ENCODE data around the gene ALDH18A1.

ALDH18A1 gene

GRCh38 chr10:95618101-95618500 lies 38.4 kb downstream of the ALDH18A1 start:
- no peak for DNase-seq (ENCODE audit: low spot score)
- ChIA-PET POLR2A (ENCODE audit: low non-redundant PET) (no interaction called here), CTCF (no interaction called here)
- no peak for TF ChIP-seq CTCF (conservative IDR thresholded peaks at IDR 0.05; ENCODE audit: low read depth)
- no peak overlapping the region for H3K27ac ChIP-seq

GRCh38 chr10:95616446-95616845 lies 40.1 kb downstream of the ALDH18A1 start:
- CTCF ChIA-PET: no interaction called here
- POLR2A ChIA-PET (ENCODE audit: low non-redundant PET): no interaction called here
- no peak for DNase-seq (ENCODE audit: low spot score)
- no peak overlapping the region for H3K27ac ChIP-seq
- TF ChIP-seq CTCF (conservative IDR thresholded peaks at IDR 0.05; ENCODE audit: low read depth): no peak

- CTCF ChIA-PET: interaction anchor here (0.8 to 1.6 kb wide), 2 partner anchors 238 to 239 kb away, joined by 3 to 5 read pairs; no protein-coding TSS in a partner anchor
- H3K27ac ChIP-seq: no peak overlapping the region
- no peak for TF ChIP-seq CTCF (conservative IDR thresholded peaks at IDR 0.05; ENCODE audit: low read depth)
- DNase-seq (ENCODE audit: low spot score): no peak
- POLR2A ChIA-PET (ENCODE audit: low non-redundant PET): no interaction called here
These were observed 43.2 kb downstream of the ALDH18A1 start for GRCh38 chr10:95613330-95613729.

GRCh38 chr10:95610727-95611126 lies 45.8 kb downstream of the ALDH18A1 start:
- POLR2A ChIA-PET (ENCODE audit: low non-redundant PET): no interaction called here
- no peak for TF ChIP-seq CTCF (conservative IDR thresholded peaks at IDR 0.05; ENCODE audit: low read depth)
- no peak overlapping the region for H3K27ac ChIP-seq
- DNase-seq (ENCODE audit: low spot score): no peak
- CTCF ChIA-PET: interaction anchor here (2.3 kb wide), 1 partner anchor 9 kb away, joined by 8 read pairs; no protein-coding TSS in a partner anchor

- ChIA-PET CTCF (interaction anchor here (0.7 to 1.1 kb wide), 3 partner anchors 177 to 405 kb away, joined by 3 to 5 read pairs (median 3); no protein-coding TSS in a partner anchor), POLR2A (ENCODE audit: low non-redundant PET) (no interaction called here)
- no peak overlapping the region for H3K27ac ChIP-seq
- no peak for TF ChIP-seq CTCF (conservative IDR thresholded peaks at IDR 0.05; ENCODE audit: low read depth)
- DNase-seq (ENCODE audit: low spot score): no peak
These were observed 49.6 kb downstream of the ALDH18A1 start for GRCh38 chr10:95606922-95607321.

GRCh38 chr10:95605163-95605562 lies 51.3 kb downstream of the ALDH18A1 start:
- no peak for DNase-seq (ENCODE audit: low spot score)
- TF ChIP-seq CTCF (conservative IDR thresholded peaks at IDR 0.05; ENCODE audit: low read depth): no peak
- CTCF ChIA-PET: interaction anchor here (0.6 to 8.5 kb wide), 4 partner anchors 10 to 231 kb away, joined by 3 to 94 read pairs (median 10); no protein-coding TSS in a partner anchor
- H3K27ac ChIP-seq: no peak overlapping the region
- POLR2A ChIA-PET (ENCODE audit: low non-redundant PET): no interaction called here

Measured in RWPE1 (cell line).